Measurements from ENCODE around the gene ALDH3B2. TPM values are rescaled to one million over a fixed set of nuclear protein-coding genes. Genes with fewer than 3 reads are reported as not detected.

ALDH3B2 gene
- total and polyA plus RNA-seq, 2 of the 8 experiments (the other 6 are each of a cell fraction or from before 2014, with no cell fraction given): not detected

- peak overlapping the region in 1 of 4 experiments; percentile 20; a peak in 1 of 8 replicates for H3K4me3 ChIP-seq (ENCODE audit: extremely low read depth in 1 of 4, insufficient read depth in 2 of 4, low read depth in 3 of 4, low read length in 4 of 4)
- peaks cover 4% of the 10 kb centered on the region; the same call in 1 of the 2 replicates for H3K23me2 ChIP-seq (ENCODE audit: low read depth, low read length)
- H3K9ac ChIP-seq (replicated peaks in 1 of 4; ENCODE audit: extremely low read depth in 1 of 4, low read depth in 3 of 4, low read length in 3 of 4): no peak overlapping the region
- no peaks in the 10 kb centered on the region; a peak in 1 of 4 replicates for H3K9me3 ChIP-seq (ENCODE audit: insufficient read depth in 2 of 2, low read depth in 1 of 2, low read length in 1 of 2)
- no peak for FAIRE-seq
- peak overlapping the region; percentile 36; the same call in 1 of the 2 replicates for H3K18ac ChIP-seq (ENCODE audit: extremely low read depth, low read length)
- no peak overlapping the region for H3K14ac ChIP-seq (ENCODE audit: insufficient read length)
- peaks cover 0 to 4% of the 10 kb centered on the region in 2 experiments for H4K20me1 ChIP-seq (replicated peaks in 1 of 2; ENCODE audit: control insufficient read depth in 1 of 2, insufficient read depth in 2 of 2, low read length in 2 of 2)
- TF ChIP-seq TCF12 (IDR thresholded peaks at IDR 0.05; ENCODE audit: low read depth, low read length) (no peak), SUZ12 (IDR thresholded peaks at IDR 0.05; ENCODE audit: low read length) (no peak), CTBP2 (IDR thresholded peaks at IDR 0.05; ENCODE audit: borderline replicate concordance, insufficient read depth, insufficient read length, low read length) (no peak), POLR2A (IDR thresholded peaks at IDR 0.05; ENCODE audit: control extremely low read depth in 1 of 2, low read depth in 2 of 2, low read length in 2 of 2) (no peak), GABPA (IDR thresholded peaks at IDR 0.05; ENCODE audit: borderline replicate concordance, insufficient read depth, low read length) (no peak), TEAD4 (IDR thresholded peaks at IDR 0.05; ENCODE audit: low read depth, low read length) (no peak), HDAC2 (IDR thresholded peaks at IDR 0.05; ENCODE audit: borderline replicate concordance in 1 of 2, low read depth in 2 of 2, low read length in 2 of 2) (no peak)
- H4K5ac ChIP-seq (ENCODE audit: insufficient read length, low read depth, low read length): no peak overlapping the region
- POLR2A ChIA-PET (ENCODE audit: partially characterized antibody): interaction anchor here (0.8 to 10.7 kb wide), 12 partner anchors 11 to 43 kb away, joined by 3 to 194 read pairs (median 4); partner anchors contain the start of genes GSTP1, NUDT8 and TBX10
- H3K79me2 ChIP-seq (ENCODE audit: control insufficient read depth in 1 of 2, insufficient read depth in 2 of 2, low read length in 2 of 2): peaks cover 0 to 3% of the 10 kb centered on the region in 2 experiments; a peak in 1 of 4 replicates
- 0 out of 2 replicates have a peak overlapping the region, but pooled peaks have one; percentile 48 for H2BK20ac ChIP-seq (ENCODE audit: low read length)
- H3K36me3 ChIP-seq (ENCODE audit: control insufficient read depth in 2 of 4, insufficient read depth in 4 of 4, low read length in 3 of 4): peaks cover 0 to 6% (median 2%) of the 10 kb centered on the region in 4 experiments; a peak in 5 of 8 replicates
- no peak overlapping the region for H2BK120ac ChIP-seq (replicated peaks; ENCODE audit: low read depth, low read length)
- peak overlapping the region; percentile 40 to 47 for H3K4me2 ChIP-seq (ENCODE audit: insufficient read depth in 1 of 2, low read depth in 2 of 2, low read length in 2 of 2)
- H2BK15ac ChIP-seq (ENCODE audit: low read length): peak overlapping the region; percentile 61; the same call in 1 of the 2 replicates
- no peak overlapping the region for H4K8ac ChIP-seq (ENCODE audit: extremely low read depth, insufficient read depth, low read length)
- peak overlapping the region; percentile 86 for H4K91ac ChIP-seq (replicated peaks; ENCODE audit: insufficient read length, low read length)
- H3K4me1 ChIP-seq (replicated peaks in 1 of 4; ENCODE audit: control insufficient read depth in 3 of 4, insufficient read depth in 4 of 4, low read length in 3 of 4): peaks cover 13 to 36% (median 31%) of the 10 kb centered on the region in 4 experiments
- CTCF ChIA-PET (ENCODE audit: partially characterized antibody): interaction anchor here (0.8 to 7.3 kb wide), 9 partner anchors 9 to 267 kb away, joined by 3 to 117 read pairs (median 6); partner anchors contain the start of genes GSTP1 and NUDT8
- no peak overlapping the region for H3K23ac ChIP-seq (ENCODE audit: insufficient read length)
- H3K56ac ChIP-seq (replicated peaks; ENCODE audit: insufficient read length, low read depth, low read length): no peak overlapping the region
- peaks cover 0 to 10% (median 5%) of the 10 kb centered on the region in 4 experiments; a peak in 6 of 7 replicates for H3K27me3 ChIP-seq (replicated peaks in 1 of 4; ENCODE audit: control insufficient read depth in 3 of 4, extremely low read depth in 1 of 4, insufficient read depth in 3 of 4, low read length in 3 of 4)
- no peak overlapping the region for H2BK12ac ChIP-seq (ENCODE audit: low read depth, low read length)
- no peak overlapping the region for H2AK5ac ChIP-seq (ENCODE audit: low read depth, low read length)
- peak overlapping the region; percentile 49 for H3K4ac ChIP-seq (replicated peaks; ENCODE audit: insufficient read length, low read depth, low read length)
- H2BK5ac ChIP-seq (ENCODE audit: low read depth, low read length): no peak overlapping the region
- no peaks in the 10 kb centered on the region for H3K79me1 ChIP-seq (ENCODE audit: low read depth, low read length)
- no peak overlapping the region for H2AFZ ChIP-seq (ENCODE audit: low read length)
- no peak overlapping the region for H3K27ac ChIP-seq (ENCODE audit: low read depth, low read length)
- WGBS, 2 experiments (ENCODE audit: extremely low coverage in 1 of 2, insufficient coverage in 1 of 2, insufficient read length in 1 of 2, insufficient replicate concordance in 2 of 2, low coverage in 1 of 2, low lambda C conversion rate in 2 of 2, missing lambda C conversion rate in 1 of 2): 52% methylated on average over 11 of the region's 11 CpGs; no CpG with 5 or more reads in 1 of the 2 experiments
- peak in 1 of 2 experiments; percentile 58 for DNase-seq (ENCODE audit: low read depth in 1 of 2, low spot score in 2 of 2)
These were observed 57.8 kb downstream of the ALDH3B2 start for GRCh38 chr11:67616431-67617242.

Data from H1 (cell line).